Breast epithelium (tissue), 3 donors: Measurements from ENCODE around the gene CEND1.

ENCODE experiments used
- POLR2A ChIP-seq: fragments of 450-650 bp; IDR thresholded peaks from one replicate; pipeline ENCODE4 v1.6.1; 2016; ENCODE audit warnings: antibody characterized with exemption, mild to moderate bottlenecking, moderate library complexity
- TF ChIP-seq, protein P1 (sequence below), 3 donors: fragments of 450-650 bp; IDR thresholded peaks; one replicate each; pipeline ENCODE4 v1.5.1; 2016 to 2017; ENCODE audit warnings: antibody characterized with exemption in 3 of 3, mild to moderate bottlenecking in 3 of 3, moderate library complexity in 3 of 3

DNA sequence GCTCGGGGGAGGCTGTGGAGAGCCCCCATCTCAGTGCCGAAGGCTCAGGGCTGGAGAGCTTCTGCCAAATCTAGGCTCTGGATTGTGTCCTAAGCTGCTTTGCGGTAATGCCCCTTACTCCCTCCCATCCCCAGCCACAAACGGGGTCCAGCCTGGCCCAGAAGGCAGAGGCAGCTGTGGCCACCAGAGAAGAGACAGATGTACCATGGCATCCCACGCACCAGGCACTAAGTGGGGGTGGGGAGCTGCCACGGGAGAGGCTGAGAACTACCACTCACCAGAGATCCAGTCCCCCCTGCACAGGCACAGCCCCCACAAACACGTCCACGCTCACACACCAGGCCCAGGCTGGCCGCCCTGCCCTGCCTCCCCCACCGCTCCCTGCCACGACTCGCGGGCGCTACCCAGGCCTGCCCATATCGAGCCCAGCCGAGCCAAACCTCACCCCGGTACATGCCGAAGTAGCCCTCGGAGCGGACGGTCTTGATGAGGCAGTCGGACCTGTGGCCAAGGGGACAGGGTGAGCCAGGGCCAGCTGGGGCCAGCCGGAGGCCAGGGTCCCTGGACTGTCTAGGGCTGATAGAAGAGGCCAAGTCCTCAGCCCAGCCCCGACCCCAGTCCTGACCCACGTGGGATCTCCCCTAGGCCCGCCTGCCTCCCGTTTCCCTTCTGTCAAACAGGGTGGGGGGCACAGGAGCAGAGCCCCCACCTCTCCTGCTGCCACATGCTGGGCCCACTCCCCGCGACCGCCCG is 4.3 kb upstream of the CEND1 start:
- no peak for TF ChIP-seq POLR2A
- TF ChIP-seq, protein P1, sequence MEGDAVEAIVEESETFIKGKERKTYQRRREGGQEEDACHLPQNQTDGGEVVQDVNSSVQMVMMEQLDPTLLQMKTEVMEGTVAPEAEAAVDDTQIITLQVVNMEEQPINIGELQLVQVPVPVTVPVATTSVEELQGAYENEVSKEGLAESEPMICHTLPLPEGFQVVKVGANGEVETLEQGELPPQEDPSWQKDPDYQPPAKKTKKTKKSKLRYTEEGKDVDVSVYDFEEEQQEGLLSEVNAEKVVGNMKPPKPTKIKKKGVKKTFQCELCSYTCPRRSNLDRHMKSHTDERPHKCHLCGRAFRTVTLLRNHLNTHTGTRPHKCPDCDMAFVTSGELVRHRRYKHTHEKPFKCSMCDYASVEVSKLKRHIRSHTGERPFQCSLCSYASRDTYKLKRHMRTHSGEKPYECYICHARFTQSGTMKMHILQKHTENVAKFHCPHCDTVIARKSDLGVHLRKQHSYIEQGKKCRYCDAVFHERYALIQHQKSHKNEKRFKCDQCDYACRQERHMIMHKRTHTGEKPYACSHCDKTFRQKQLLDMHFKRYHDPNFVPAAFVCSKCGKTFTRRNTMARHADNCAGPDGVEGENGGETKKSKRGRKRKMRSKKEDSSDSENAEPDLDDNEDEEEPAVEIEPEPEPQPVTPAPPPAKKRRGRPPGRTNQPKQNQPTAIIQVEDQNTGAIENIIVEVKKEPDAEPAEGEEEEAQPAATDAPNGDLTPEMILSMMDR (IDR thresholded peaks at IDR 0.05): no peak
